ENCODE data around the gene LAPTM4A.
"Not testable (repeated sequence)": the region's sequence is repeated elsewhere in the genome, so short reads cannot be mapped to it uniquely, and the experiment has no call there.

LAPTM4A gene

DNA sequence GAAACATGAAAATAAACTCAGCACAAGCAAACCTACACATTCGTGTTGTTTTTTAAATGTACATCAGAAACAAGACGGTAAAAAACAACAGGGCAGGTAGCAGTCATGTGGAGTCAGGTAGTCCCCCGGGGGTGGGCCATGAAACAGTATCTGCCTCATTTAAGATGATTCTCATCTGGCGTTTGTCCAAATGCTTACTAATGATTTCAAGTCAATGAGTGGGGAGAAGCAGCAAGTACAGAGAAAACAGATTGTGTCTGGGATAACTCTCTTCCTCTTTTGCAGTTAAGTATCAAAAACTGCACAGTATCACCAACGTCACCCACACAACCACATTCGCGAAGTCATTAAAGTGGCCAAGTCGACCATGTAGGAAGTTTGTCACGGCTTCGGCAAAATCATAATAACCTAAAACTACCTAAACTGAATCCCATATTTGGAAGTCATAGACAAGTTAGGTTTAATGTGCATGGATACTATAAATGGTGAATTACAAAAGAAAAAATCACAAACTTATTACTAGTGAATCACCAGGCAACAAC is 1.3 kb downstream of the LAPTM4A start:
- DNase-seq, result no peak

DNA sequence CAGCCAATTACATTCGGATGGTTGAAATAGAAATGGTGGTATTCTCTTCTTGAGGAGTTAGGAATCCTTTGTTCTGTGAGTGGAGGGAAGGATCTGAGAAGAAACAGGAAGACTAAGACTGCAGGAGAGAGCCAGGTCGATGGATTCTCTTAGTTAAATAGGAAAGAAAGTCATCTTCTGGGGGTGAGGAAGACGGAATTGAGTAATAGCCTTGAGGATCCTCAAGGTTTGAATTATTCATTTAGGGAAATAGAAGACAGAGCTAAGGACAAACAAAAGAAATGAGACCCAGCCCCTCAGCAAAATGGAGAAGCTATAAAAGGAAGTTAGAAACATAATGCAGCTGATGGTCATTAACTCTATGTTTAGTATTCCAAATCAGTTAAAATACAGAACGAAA is 1.8 kb downstream of the LAPTM4A start:
- DNase-seq, result no peak

GRCh38 chr2:20048488-20049448 is 2.7 kb downstream of the LAPTM4A start:
- DNase-seq, result no peak

- not testable (repeated sequence) for DNase-seq
Measured at GRCh38 chr2:20045712-20046292, 5.6 kb downstream of the LAPTM4A start.

- DNase-seq, result no peak
Measured at GRCh38 chr2:20044778-20045177, 6.7 kb downstream of the LAPTM4A start.

- DNase-seq, result no peak
Measured at GRCh38 chr2:20042531-20042930, 8.9 kb downstream of the LAPTM4A start.

GRCh38 chr2:20040489-20041172 is 10.8 kb downstream of the LAPTM4A start:
- no peak for DNase-seq

DNA sequence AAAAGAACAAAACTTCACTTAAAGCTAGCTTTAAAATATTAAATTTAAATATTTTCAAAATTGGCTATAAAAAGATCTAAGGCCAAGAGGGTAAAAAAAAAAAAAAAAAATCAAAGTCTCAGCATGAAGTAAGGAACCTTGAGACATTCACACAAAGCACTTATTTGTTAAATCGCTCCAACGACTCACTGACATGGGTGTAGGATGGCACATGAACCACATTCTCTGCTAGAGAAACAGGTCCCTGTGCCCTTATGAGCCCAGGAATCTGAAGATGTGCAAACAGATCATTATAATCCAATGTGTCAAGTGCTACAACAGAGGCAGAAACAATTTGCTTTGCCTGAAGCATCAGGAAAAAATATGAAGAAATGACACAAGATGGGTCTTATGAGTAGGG is 13.8 kb downstream of the LAPTM4A start:
- DNase-seq, result no peak

- no peak for DNase-seq
Measured at GRCh38 chr2:20035955-20036666, 15.3 kb downstream of the LAPTM4A start.

DNA sequence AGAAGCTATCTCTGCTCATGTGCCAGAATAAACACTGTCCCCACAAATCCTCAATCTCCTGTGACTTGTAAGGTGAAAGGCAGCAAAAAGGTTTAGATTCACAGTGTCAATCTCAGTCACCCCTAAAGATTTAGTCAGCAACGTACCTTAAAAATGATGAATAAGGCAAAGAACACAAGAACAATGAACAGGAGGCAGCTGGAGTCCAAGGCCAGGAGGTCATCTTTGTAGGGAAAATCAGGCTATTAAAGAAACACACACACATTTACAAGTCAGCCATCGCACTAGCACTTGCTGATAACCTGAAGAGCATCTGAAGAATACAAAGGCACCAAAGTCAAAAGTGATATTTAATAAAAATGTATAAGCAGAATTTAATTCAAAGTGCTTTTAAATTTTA is 16.6 kb downstream of the LAPTM4A start:
- no peak for DNase-seq

- no peak for DNase-seq
Measured at GRCh38 chr2:20034218-20034617, 17.2 kb downstream of the LAPTM4A start.

DNA sequence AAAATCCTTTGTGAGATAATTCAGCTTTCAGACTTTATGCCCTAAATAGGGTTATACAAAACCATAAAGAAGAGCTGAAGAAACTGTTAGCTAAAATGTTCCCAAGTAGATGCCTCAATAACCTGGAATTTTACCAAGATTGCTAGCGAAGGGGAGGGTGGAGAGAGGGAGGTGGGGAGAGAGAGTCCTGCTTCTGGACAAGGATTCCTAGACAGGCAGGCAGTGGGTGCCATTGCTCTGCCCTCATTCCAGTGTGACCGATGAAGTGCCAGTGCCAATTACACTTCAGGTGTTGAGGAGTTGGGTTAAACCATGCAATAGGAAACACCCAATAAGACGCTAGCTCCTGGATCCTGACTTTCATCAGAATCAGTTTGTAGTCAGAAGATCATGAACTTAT is 18.1 kb downstream of the LAPTM4A start:
- no peak for DNase-seq

DNA sequence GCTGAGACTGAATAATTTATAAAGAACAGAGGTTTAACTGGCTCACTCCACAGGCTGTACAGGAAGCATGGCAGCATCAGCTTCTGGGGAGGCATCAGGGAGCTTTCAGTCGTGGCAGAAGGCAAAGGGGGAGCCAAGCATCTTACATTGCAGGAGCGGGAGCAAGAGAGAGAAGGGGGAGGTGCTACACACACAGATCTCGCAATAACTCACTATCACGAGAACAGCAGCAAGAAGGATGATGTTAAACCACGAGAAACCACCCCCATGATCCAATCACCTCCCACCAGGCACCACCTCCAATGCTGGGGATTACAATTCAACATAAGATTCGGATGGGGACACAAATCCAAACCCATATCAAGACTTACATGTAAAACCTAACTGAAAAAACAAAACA is 21.2 kb downstream of the LAPTM4A start:
- no peak for DNase-seq

GRCh38 chr2:20027705-20028434 is 23.6 kb downstream of the LAPTM4A start:
- DNase-seq, result no peak

DNA sequence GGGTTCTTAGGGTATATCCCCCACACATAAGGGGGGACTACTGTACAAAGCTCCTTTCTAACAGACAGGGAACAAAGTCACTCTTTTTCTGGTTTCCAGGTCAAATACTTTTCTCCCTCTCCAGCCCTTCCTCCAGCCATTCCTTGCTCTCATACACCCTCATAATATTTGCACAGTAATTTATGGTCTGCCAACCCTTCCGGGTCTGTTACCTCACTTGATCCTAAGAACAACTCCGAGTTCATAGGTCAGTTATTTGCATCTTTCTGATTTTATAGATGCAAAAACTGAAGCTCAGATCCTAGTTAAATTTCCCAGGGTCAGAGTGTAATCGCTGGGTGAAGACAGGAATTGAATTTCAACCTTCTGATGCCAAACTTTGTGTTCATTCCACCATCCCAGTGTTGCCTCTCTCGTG is 24.2 kb downstream of the LAPTM4A start:
- no peak for DNase-seq

DNA sequence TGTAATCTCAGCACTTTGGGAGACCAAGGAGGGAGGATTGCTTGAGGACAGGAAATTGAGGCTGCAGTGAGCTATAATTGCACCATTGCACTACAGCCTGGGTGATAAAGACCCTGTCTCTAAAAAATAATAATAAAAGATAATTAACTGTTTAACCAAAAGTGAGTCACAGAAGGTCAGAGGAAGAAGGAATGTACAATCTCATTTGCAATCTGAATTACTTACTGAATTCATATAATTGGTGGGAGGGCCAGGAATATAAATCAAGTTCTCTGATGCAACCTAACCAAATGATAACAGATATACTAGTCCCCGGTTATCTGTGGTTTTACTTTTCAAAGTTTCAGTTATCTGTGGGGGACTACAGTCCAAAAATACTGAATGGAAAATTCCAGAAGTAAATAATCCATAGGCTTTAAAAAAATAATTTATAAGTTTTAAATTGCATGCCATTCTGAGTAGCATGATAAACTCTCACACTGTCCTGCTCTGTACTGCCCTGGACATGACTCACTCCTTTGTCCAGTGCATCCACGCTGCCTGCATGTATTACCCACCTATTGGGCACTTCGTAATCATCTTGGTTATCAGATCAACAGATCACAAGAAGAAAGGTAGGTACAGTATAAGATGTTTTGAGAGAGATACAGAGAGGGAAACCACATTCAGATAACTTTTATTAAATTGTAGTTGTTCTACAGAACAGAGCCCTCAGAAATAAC is 26.2 kb downstream of the LAPTM4A start:
- no peak for DNase-seq

- no peak for DNase-seq
Measured at GRCh38 chr2:20023688-20024087, 27.7 kb downstream of the LAPTM4A start.

DNA sequence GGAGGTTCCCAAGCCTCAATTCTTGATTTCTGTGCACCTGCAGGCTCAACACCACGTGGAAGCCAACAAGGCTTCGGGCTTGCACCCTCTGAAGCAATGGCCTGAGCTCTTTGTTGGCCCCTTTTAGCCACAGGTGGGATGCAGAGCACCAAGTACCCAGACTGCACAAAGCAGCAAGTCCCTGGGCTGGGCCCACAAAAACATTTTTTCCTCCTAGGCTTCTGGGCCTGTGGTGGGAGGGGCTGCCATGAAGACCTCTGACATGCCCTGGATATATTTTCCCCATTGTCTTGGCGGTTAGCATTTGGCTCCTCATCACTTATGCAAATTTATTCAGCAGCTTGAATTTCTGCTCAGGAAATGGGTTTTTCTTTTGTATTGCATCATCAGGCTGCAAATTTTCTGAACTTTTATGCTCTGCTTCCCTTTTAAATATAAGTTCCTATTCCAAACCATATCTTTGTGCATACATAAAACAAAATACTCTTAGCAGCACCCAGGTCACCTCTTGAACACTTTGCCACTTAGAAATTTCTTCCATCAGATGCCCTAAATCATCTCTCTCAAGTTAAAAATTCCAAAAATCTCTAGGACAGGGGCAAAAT is 29.9 kb downstream of the LAPTM4A start:
- no peak for DNase-seq

DNA sequence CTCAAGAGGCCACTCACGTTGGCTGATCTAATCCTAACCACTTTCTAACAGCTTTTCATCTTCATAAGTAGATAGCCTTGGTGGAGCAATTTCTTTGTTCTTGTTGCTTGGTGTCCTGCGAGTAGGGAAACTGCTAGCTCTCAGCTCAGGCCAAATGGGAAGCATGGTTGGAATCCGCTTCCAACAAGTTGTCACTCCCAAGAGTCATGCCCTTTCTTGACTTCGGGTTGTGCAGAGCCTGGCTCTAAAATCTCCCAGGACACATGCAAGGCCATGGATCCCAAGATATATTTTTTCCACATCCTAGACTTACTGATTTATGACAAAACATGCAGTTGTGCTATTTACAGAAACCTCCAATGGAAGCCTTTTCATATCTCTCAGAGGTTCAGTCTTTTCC is 31.7 kb downstream of the LAPTM4A start:
- DNase-seq, result no peak

- DNase-seq, result no peak
Measured at GRCh38 chr2:20018601-20019152, 32.8 kb downstream of the LAPTM4A start.

DNA sequence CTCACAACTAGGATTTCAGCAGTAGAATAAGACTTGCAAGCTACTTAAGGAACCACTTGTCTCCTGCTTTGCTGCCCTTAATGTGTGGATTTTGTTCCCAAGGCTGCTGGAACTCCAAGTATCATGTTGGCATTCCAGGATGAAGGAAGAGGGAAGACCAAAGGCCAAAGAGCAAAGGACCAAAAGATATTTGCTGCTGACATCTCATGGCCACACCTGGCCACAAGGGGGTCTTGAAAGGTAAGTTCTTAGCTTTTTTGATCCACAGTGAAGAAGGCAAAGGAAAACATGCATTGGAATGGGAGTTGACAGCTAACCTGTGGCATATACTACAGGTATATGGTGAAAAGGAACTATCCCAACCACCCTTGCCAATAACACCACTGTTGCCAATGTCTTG is 35.1 kb downstream of the LAPTM4A start:
- DNase-seq, result no peak
